Ishikawa (cell line): ENCODE results near the gene JMJD1C.
A peak's percentile ranks its signal among the peaks of the same experiment; 100 is the strongest.

ENCODE experiments used
- CEBPB ChIP-seq: IDR thresholded peaks from 2 replicates; pipeline ENCODE4 v1.6.1; 2012
- CREB1 ChIP-seq: IDR thresholded peaks from 2 replicates; pipeline ENCODE4 v1.6.1; 2012; ENCODE audit warnings: low read depth
- EGR1 ChIP-seq: IDR thresholded peaks from 2 replicates; pipeline ENCODE4 v1.6.1; 2012
- EP300 ChIP-seq: IDR thresholded peaks from 2 replicates; pipeline ENCODE4 v1.6.1; 2012; ENCODE audit warnings: borderline replicate concordance
- FOXM1 ChIP-seq: IDR thresholded peaks from 2 replicates; pipeline ENCODE4 v1.6.1; 2012; ENCODE audit warnings: low read depth, borderline replicate concordance
- MAX ChIP-seq: IDR thresholded peaks from 2 replicates; pipeline ENCODE4 v1.6.1; 2012
- NFIC ChIP-seq: IDR thresholded peaks from 2 replicates; pipeline ENCODE4 v1.6.1; 2012
- RAD21 ChIP-seq: IDR thresholded peaks from 2 replicates; pipeline ENCODE4 v1.6.1; 2012; ENCODE audit warnings: low read depth
- REST ChIP-seq: IDR thresholded peaks from 2 replicates; pipeline ENCODE4 v1.6.1; 2012; ENCODE audit warnings: low read depth, mild to moderate bottlenecking
- TAF1 ChIP-seq: IDR thresholded peaks from 2 replicates; pipeline ENCODE4 v1.6.1; 2012; ENCODE audit warnings: low read depth, mild to moderate bottlenecking
- TCF12 ChIP-seq: IDR thresholded peaks from 2 replicates; pipeline ENCODE4 v1.6.1; 2012; ENCODE audit warnings: low read depth
- TEAD4 ChIP-seq: IDR thresholded peaks from 2 replicates; pipeline ENCODE4 v1.6.1; 2012
- USF1 ChIP-seq: IDR thresholded peaks from 2 replicates; pipeline ENCODE4 v1.6.1; 2012
- YY1 ChIP-seq: IDR thresholded peaks from 2 replicates; pipeline ENCODE4 v1.6.1; 2012; ENCODE audit warnings: low read depth
- ZBTB7A ChIP-seq: IDR thresholded peaks from 2 replicates; pipeline ENCODE4 v1.6.1; 2012; ENCODE audit warnings: low read depth

JMJD1C gene

GRCh38 chr10:63227207-63227895, 238.4 kb downstream of the JMJD1C start:
- TF ChIP-seq TCF12 = no peak
- TF ChIP-seq CREB1 = no peak
- TF ChIP-seq NFIC = no peak
- TF ChIP-seq REST = no peak
- TF ChIP-seq YY1 = no peak
- TF ChIP-seq USF1 = no peak
- no peak for TF ChIP-seq FOXM1
- no peak for TF ChIP-seq ZBTB7A
- no peak for TF ChIP-seq MAX

GRCh38 chr10:63224241-63224640, 241.5 kb downstream of the JMJD1C start:
- TF ChIP-seq EGR1 (no peak), NFIC (no peak), EP300 (no peak), MAX (no peak), TEAD4 (no peak), CREB1 (no peak), RAD21 (no peak), CEBPB (no peak), USF1 (no peak)

- TF ChIP-seq RAD21 = no peak
Observed at GRCh38 chr10:63221950-63222349, 243.8 kb downstream of the JMJD1C start.

GRCh38 chr10:63219749-63220148, 246.0 kb downstream of the JMJD1C start:
- no peak for TF ChIP-seq FOXM1
- no peak for TF ChIP-seq NFIC
- no peak for TF ChIP-seq EGR1
- no peak for TF ChIP-seq EP300
- no peak for TF ChIP-seq TEAD4
- TF ChIP-seq TAF1 = no peak
- TF ChIP-seq REST = no peak
- no peak for TF ChIP-seq CEBPB
- TF ChIP-seq ZBTB7A = no peak
- no peak for TF ChIP-seq USF1
- TF ChIP-seq RAD21 = no peak
- no peak for TF ChIP-seq CREB1
- TF ChIP-seq YY1 = no peak
- no peak for TF ChIP-seq MAX
- TF ChIP-seq TCF12 = no peak

GRCh38 chr10:63217120-63217605, 248.6 kb downstream of the JMJD1C start:
- no peak for TF ChIP-seq REST
- no peak for TF ChIP-seq FOXM1
- peak; percentile 62 for TF ChIP-seq RAD21
